HG02981 (cell line): Measurements from ENCODE around the gene GABRG1.

ENCODE experiments used
- ATAC-seq: cut with Tn5 transposase; IDR thresholded peaks from one replicate; pipeline ENCODE4 v1.9.1; 2021; ENCODE audit warnings: mild to moderate bottlenecking, moderate library complexity; ENCODE audit not compliant: unreplicated experiment

GABRG1 gene

DNA sequence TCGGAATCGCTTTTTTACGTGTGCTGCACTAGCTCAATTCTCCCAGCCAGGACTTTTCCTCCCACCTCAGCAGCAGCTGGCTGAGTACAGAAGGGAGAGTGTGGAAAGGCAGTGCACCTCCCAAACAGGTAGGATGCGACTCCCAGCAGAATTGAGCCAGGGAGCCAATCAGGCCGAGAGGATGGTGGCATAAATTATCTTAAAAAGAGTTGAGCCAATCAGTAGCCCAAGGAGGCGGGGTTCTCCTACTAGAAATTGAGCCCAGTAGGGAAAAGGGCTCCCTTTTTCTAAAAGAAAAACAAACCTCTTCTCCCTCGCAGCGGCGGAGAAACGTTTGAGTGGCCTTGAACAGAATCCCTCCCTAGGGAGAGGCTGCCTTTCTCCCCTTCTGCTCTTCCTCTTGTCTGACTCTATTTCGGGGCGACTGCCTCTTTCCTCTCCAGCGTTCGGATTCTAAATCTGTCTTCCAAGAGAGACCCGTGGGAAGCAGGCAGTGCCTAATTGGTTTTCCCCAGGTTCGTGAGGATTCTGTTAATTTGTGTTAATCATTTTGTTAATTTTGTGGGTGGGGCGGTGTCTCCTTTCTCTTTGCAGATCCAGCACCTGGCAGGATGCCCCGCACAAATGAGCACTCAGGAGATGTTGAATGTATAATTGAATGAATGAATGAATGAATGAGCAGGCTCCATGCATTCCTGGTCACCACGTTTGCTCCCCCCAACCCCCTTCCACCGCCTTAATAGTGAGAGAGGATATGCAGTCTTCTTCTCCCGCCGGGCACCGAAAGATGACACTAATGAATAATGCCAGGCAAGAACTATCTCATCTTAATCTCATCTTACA is at the start of gene GABRG1:
Gene GABRG1 (minus strand): TSS at position 142 of the 843 bp plus-strand sequence. CDS start 141 bp downstream, at position 1.
- no peak for ATAC-seq

- ATAC-seq = no peak
These were observed 23.1 kb upstream of the GABRG1 start for GRCh38 chr4:46146993-46147392.

- ATAC-seq = no peak
These were observed 7.7 kb upstream of the GABRG1 start for GRCh38 chr4:46131498-46132057.

GRCh38 chr4:46124773-46125413 is 1.0 kb upstream of the GABRG1 start:
- no peak for ATAC-seq

DNA sequence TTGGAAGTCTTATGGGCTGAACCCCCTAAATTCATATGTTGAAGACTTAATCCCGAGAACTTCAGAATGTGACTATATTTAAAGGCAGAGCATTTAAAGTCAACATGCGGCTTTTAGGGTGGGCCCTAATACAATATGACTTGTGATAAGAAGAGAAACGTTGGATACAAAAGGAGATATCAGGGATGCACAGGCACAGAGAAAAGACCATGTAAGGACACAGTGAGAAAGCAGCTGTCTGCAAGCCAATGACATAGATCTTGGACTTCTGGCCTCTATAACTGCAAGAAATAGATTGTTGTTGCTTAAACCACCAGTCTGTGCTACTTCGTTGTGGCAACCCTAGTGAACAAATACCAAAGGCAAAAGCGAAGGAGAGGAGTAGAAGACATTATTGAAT is 42.2 kb downstream of the GABRG1 start:
- ATAC-seq = no peak

- no peak for ATAC-seq
These were observed 42.6 kb downstream of the GABRG1 start for GRCh38 chr4:46081248-46081647.

DNA sequence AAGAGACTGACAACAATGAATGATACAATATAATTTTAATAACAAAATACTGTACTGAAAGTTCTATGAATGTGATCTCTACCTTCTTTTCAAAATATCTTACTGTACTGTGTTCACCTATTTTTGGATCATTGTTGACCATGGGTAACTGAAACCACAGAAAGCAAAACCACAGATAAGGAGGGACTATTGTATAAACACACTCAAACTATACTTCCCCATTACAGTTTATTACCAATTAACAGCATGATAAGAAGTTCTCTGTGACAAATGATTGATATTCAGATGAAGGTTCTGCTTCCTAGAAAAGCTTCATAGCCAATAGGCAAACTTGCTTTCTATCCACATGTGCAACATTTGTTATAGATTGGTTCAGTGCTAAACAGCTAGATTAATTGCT is 50.1 kb downstream of the GABRG1 start:
- ATAC-seq = peak; percentile 73

- no peak for ATAC-seq
These were observed 72.5 kb downstream of the GABRG1 start for GRCh38 chr4:46051392-46051791.

DNA sequence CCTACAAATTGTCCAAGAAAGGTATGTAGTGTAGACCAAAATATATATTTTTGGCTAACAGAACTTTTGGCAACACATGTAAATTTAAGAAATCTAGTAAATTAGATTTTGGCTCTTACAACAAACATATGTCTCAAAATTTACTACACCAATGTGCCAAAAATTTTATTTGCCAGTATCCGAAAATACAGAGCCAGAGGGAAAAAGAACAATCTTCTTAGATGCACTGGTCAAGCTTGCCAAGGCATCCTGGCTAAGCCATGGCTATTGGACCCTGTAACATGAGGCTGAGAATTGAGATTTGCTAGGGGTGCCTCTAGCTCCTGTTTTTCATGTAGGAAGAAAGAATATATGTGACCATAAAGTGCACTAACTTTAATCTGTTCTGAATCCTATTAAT is 91.8 kb downstream of the GABRG1 start:
- no peak for ATAC-seq

- no peak for ATAC-seq
These were observed 107.5 kb downstream of the GABRG1 start for GRCh38 chr4:46016306-46016705.

DNA sequence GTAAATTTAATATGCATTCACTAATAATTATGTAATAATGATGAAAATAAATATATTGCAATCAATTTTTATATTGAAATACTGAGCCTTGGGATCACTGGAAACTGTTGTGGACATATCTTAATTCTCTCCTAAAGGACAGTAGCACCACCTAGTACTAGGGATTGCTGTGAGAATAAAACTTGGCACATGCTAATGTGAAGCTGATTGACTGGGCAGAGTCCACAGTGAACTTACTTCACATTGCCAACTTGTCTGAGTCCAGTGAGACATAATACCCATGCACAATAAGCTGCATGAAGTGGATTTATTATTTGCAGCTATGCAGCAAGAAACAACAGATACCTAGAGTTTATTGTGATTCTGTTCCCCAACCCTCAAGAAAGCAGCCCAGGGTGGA is 131.1 kb downstream of the GABRG1 start:
- no peak for ATAC-seq

GRCh38 chr4:45989775-45990174 is 134.1 kb downstream of the GABRG1 start:
- ATAC-seq = no peak

- ATAC-seq = no peak
These were observed 136.0 kb downstream of the GABRG1 start for GRCh38 chr4:45987858-45988257.
